Mammary epithelial cell (primary cell): ENCODE measurements around the gene ABHD5.
"Not testable (repeated sequence)": the region's sequence is repeated elsewhere in the genome, so short reads cannot be mapped to it uniquely, and the experiment has no call there.

Experiments
- CTCF ChIP-seq, 2 donors: IDR thresholded peaks in 1 of 2; conservative IDR thresholded peaks in 1 of 2; 2 replicates each; pipeline ENCODE4 v1.5.1; 2011 to 2012; ENCODE audit warnings: inconsistent platforms in 2 of 2, low read length in 2 of 2, mild to moderate bottlenecking in 2 of 2, control low read depth in 1 of 2, low read depth in 1 of 2; ENCODE audit not compliant: insufficient read depth in 1 of 2; ENCODE audit errors: extremely low read depth in 1 of 2
- EZH2 ChIP-seq: IDR thresholded peaks from 2 replicates; pipeline ENCODE4 v1.6.1; 2012; ENCODE audit warnings: low read length, inconsistent platforms, borderline replicate concordance

GRCh38 chr3:43665011-43665410, 25.7 kb upstream of the ABHD5 start:
- not testable (repeated sequence) for TF ChIP-seq EZH2; CTCF (conservative IDR thresholded peaks at IDR 0.05 in 1 of 2, IDR thresholded peaks at IDR 0.05 in 1 of 2; ENCODE audit: extremely low read depth in 1 of 2, insufficient read depth in 1 of 2, low read depth in 1 of 2, low read length in 2 of 2)
